ENCODE measurements around the gene APBB1IP. TPM values are rescaled to one million over a fixed set of nuclear protein-coding genes. Genes with fewer than 3 reads are reported as not detected.
"Not testable (repeated sequence)": the region's sequence is repeated elsewhere in the genome, so short reads cannot be mapped to it uniquely, and the experiment has no call there.

APBB1IP gene
- total and polyA plus RNA-seq, 8 donors: 1.2 to 4.7 (median 3.2) TPM; not detected in 1

DNA sequence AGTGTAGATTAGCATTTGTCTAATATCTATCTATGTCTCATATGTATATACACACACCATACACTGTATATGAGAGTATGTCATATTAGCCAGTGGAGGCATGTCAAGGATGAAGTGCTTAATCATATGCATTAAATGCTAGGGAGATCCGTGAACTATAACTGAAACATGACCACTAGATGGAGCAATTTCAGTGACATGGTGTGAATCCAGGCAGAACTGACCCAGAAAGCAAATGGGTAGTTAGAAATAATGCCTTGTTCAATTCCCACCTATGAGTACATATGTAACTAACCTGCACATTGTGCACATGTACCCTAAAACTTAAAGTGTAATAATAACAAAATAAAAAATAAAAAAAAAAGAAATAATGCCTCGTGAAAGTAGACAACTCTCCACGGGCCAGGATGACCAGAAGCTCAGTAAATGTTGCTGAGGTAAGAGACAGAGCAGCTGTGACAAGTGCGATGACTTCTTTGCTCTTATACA lies 168.3 kb downstream of the APBB1IP start:
- intact Hi-C loops (cut with DNase I; ENCODE audit: low total_unique reads): not testable (repeated sequence)
- 57 to 67% (median 64%) methylated on average over 4 of the region's 4 CpGs for WGBS, 5 donors

DNA sequence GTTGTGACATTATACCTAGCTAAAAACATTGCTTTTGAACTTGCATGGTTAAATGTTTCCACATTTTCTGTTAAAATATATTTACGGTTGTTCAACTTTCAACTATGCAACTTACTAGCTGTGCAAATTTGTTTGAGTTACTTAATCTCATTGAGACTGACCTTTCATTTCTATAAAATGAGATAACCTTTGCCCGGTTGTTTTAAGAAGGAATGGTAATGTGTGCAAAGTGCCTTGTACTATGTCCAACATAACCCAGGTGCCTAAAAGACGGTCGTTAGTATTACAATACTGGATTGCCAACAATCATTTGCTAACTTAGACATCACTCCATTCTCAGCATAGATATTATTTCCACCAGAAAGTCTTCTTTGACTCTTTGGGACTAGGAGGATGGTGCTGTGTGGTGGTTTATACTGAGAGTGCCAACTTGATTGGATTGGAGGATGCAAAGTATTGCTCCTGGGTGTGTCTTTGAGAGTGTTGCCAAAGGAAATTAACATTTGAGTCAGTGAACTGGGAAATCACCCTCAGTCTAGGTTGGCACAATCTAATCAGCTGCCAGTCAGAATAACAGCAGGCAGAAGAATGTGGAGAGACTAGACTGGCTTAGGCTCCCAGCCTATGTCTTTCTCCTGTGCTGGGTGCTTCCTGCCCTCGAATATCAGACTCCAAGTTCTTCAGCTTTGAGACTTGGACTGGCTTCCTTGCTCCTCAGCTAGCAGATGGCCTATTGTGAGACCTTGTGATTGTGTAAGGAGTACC lies 174.2 kb downstream of the APBB1IP start:
- no peaks in the 10 kb centered on the region for H3K9me3 ChIP-seq

More for the DNA sequence above, 168.3 kb downstream of the APBB1IP start:
- H3K27ac ChIP-seq, H3K4me3 ChIP-seq, H3K4me1 ChIP-seq, H3K36me3 ChIP-seq, H3K27me3 ChIP-seq, H3K9me3 ChIP-seq: not testable (repeated sequence)
- TF ChIP-seq, protein P1, sequence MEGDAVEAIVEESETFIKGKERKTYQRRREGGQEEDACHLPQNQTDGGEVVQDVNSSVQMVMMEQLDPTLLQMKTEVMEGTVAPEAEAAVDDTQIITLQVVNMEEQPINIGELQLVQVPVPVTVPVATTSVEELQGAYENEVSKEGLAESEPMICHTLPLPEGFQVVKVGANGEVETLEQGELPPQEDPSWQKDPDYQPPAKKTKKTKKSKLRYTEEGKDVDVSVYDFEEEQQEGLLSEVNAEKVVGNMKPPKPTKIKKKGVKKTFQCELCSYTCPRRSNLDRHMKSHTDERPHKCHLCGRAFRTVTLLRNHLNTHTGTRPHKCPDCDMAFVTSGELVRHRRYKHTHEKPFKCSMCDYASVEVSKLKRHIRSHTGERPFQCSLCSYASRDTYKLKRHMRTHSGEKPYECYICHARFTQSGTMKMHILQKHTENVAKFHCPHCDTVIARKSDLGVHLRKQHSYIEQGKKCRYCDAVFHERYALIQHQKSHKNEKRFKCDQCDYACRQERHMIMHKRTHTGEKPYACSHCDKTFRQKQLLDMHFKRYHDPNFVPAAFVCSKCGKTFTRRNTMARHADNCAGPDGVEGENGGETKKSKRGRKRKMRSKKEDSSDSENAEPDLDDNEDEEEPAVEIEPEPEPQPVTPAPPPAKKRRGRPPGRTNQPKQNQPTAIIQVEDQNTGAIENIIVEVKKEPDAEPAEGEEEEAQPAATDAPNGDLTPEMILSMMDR (IDR thresholded peaks at IDR 0.05): peak in 4 of 7 experiments; percentile 4 to 36 (median 28)
- DNase-seq: peak in 1 of 2 donors; percentile 10

More for the DNA sequence above, 174.2 kb downstream of the APBB1IP start:
- DNase-seq: peak; percentile 8 to 49
- no peaks in the 10 kb centered on the region for H3K27me3 ChIP-seq
- WGBS, 5 donors: 26 to 47% (median 38%) methylated on average over 5 of the region's 5 CpGs
- H3K4me1 ChIP-seq: peaks cover 0 to 11% (median 0%) of the 10 kb centered on the region in 4 donors
- peak overlapping the region; percentile 36 to 88 (median 55) for H3K27ac ChIP-seq
- TF ChIP-seq POLR2A (IDR thresholded peaks at IDR 0.05): no peak
- TF ChIP-seq, protein P1 (IDR thresholded peaks at IDR 0.05): no peak
- TF ChIP-seq POLR2AphosphoS5 (IDR thresholded peaks at IDR 0.05): peak in 2 of 3 donors; percentile 59 to 73
- TF ChIP-seq EP300 (IDR thresholded peaks at IDR 0.05): no peak
- no peak overlapping the region for H3K4me3 ChIP-seq
- no peaks in the 10 kb centered on the region for H3K36me3 ChIP-seq
- intact Hi-C loops (cut with DNase I; ENCODE audit: low total_unique reads): no loop called here

Small RNA genes within 50 kb of the gene (small RNA-seq; reads per million reads assigned to genes)
- gene RNA5SP307: 0 reads per million in 4 donors

Other genes starting within 250 kb of the APBB1IP start
- under 1 TPM in 1 of 5 donors, not detected in 4; 0.92 TPM for gene GAD2, start 221.6 kb upstream of the APBB1IP start, total RNA-seq
- gene GAD2, start 221.6 kb upstream of the APBB1IP start, polyA plus RNA-seq: 1 to 10 TPM in 1 of 3 donors, under 1 TPM in 2; 0.15 to 1.1 (median 0.19) TPM

Measured in stomach (tissue), 9 donors.